HepG2 (cell line): ENCODE measurements around the gene PRRC2A. TPM values are rescaled to one million over a fixed set of nuclear protein-coding genes. Genes with fewer than 3 reads are reported as not detected.

ENCODE experiments used
- FOXM1 ChIP-seq: sonication (generic); formaldehyde crosslinking; IDR thresholded peaks from 2 replicates; pipeline ENCODE4 v1.5.0; 2020; ENCODE audit warnings: missing genetic modification reagents
- GPN1 ChIP-seq: sonication (generic); formaldehyde crosslinking; IDR thresholded peaks from 2 replicates; pipeline ENCODE4 v1.5.1; 2020; ENCODE audit warnings: missing genetic modification reagents, borderline replicate concordance
- HNRNPH1 ChIP-seq: fragments of 200-400 bp; formaldehyde crosslinking; optimal IDR thresholded peaks from 2 replicates; pipeline ENCODE3; 2017; ENCODE audit warnings: mild to moderate bottlenecking, low read depth, low read length
- HNRNPL ChIP-seq: fragments of 200-400 bp; formaldehyde crosslinking; IDR thresholded peaks from 2 replicates; pipeline ENCODE4 v1.6.1; 2017; ENCODE audit warnings: mild to moderate bottlenecking, low read depth, low read length
- IKZF4 ChIP-seq: sonication (generic); formaldehyde crosslinking; IDR thresholded peaks from 2 replicates; pipeline ENCODE4 v1.5.1; 2020; ENCODE audit warnings: borderline replicate concordance, mild to moderate bottlenecking, low read depth, missing genetic modification reagents; ENCODE audit errors: not compliant biosample characterization
- SAFB2 ChIP-seq: sonication (generic); formaldehyde crosslinking; IDR thresholded peaks from 2 replicates; pipeline ENCODE4 v1.5.1; 2020; ENCODE audit warnings: missing genetic modification reagents, low read depth, mild to moderate bottlenecking, borderline replicate concordance
- TAF1 ChIP-seq: sonication (generic); formaldehyde crosslinking; IDR thresholded peaks from 2 replicates; pipeline ENCODE4 v1.4.0; 2020; ENCODE audit warnings: missing genetic modification reagents
- XBP1 ChIP-seq: sonication (generic); formaldehyde crosslinking; IDR thresholded peaks from 2 replicates; pipeline ENCODE4 v1.5.0; 2020; ENCODE audit warnings: missing genetic modification reagents
- ZHX1 ChIP-seq: sonication (generic); formaldehyde crosslinking; IDR thresholded peaks from 2 replicates; pipeline ENCODE4 v1.8.1; 2022; ENCODE audit warnings: low read depth, mild to moderate bottlenecking, missing genetic modification reagents
- ZNF263 ChIP-seq: sonication (generic); formaldehyde crosslinking; IDR thresholded peaks from 2 replicates; pipeline ENCODE4 v1.4.0; 2020; ENCODE audit warnings: missing genetic modification reagents
- ZNF431 ChIP-seq: sonication (generic); formaldehyde crosslinking; IDR thresholded peaks from 2 replicates; pipeline ENCODE4 v1.9.0; 2022; ENCODE audit warnings: missing genetic modification reagents, low read depth, mild to moderate bottlenecking, borderline replicate concordance
- ZNF841 ChIP-seq: sonication (generic); formaldehyde crosslinking; IDR thresholded peaks from 2 replicates; pipeline ENCODE4 v1.8.1; 2023; ENCODE audit warnings: missing genetic modification reagents, borderline replicate concordance
- polyA plus RNA-seq, 8 experiments: library from polyadenylated mRNA; depleted of rRNA in 3 of 8; stranded (reverse) in 7 of 8; unstranded in 1 of 8; fragments of >200 nt; fragmentation: Illumina TruSeq in 4 of 8; extraction: Trizol in 4 of 8; gene quantifications; 2 replicates each; pipeline versions ENCODE4 v1.2.1 to v1.2.3, GENCODE V29; 2011 to 2016; ENCODE audit warnings: low read depth in 4 of 8, missing spikeins in 1 of 8, mixed read lengths in 1 of 8; ENCODE audit not compliant: insufficient read depth in 1 of 8
- total RNA-seq, 5 experiments: library from RNA; depleted of rRNA; stranded (reverse); fragments of >200 nt; fragmentation: Illumina TruSeq; extraction: Trizol; gene quantifications; 2 replicates each; pipeline ENCODE4 v1.2.3, GENCODE V29; 2016; ENCODE audit warnings: low read depth in 1 of 5
- TF ChIP-seq, protein P1 (sequence below): sonication (generic); formaldehyde crosslinking; IDR thresholded peaks from 2 replicates; pipeline ENCODE4 v1.4.0; 2020; ENCODE audit warnings: low read depth, missing genetic modification reagents
- TF ChIP-seq, protein P2 (sequence below): sonication (generic); formaldehyde crosslinking; IDR thresholded peaks from 2 replicates; pipeline ENCODE4 v1.8.0; 2022; ENCODE audit warnings: mild to moderate bottlenecking, missing genetic modification reagents, moderate library complexity
- TF ChIP-seq, protein P3 (sequence below): sonication (generic); formaldehyde crosslinking; IDR thresholded peaks from 2 replicates; pipeline ENCODE4 v1.4.0; 2020; ENCODE audit warnings: missing genetic modification reagents

Gene PRRC2A
- total and polyA plus RNA-seq, 2 of the 13 experiments (the other 11 are each of a cell fraction or from before 2014, with no cell fraction given) = 38.9 to 47.4 TPM

GRCh38 chr6:31620586-31621319, at the start of gene PRRC2A (continued):
- TF ChIP-seq GPN1 (CRISPR knock-in tag) (no peak), ZNF263 (CRISPR knock-in tag) (peak; percentile 32; the same call in 1 of the 2 replicates), TAF1 (peak; percentile 78), SAFB2 (CRISPR knock-in tag) (peak; percentile 54; the same call in 1 of the 2 replicates), ZHX1 (CRISPR knock-in tag) (peak; percentile 94), HNRNPH1 (no peak), ZNF841 (CRISPR knock-in tag) (0 out of 2 replicates have a peak, but pooled peaks have one; percentile 34), HNRNPL (peak; percentile 53; the same call in 1 of the 2 replicates), FOXM1 (peak; percentile 49; the same call in 1 of the 2 replicates), IKZF4 (CRISPR knock-in tag) (peak; percentile 57), XBP1 (CRISPR knock-in tag) (0 out of 2 replicates have a peak, but pooled peaks have one; percentile 29), ZNF431 (peak; percentile 59; the same call in 1 of the 2 replicates)
- TF ChIP-seq, protein P1, sequence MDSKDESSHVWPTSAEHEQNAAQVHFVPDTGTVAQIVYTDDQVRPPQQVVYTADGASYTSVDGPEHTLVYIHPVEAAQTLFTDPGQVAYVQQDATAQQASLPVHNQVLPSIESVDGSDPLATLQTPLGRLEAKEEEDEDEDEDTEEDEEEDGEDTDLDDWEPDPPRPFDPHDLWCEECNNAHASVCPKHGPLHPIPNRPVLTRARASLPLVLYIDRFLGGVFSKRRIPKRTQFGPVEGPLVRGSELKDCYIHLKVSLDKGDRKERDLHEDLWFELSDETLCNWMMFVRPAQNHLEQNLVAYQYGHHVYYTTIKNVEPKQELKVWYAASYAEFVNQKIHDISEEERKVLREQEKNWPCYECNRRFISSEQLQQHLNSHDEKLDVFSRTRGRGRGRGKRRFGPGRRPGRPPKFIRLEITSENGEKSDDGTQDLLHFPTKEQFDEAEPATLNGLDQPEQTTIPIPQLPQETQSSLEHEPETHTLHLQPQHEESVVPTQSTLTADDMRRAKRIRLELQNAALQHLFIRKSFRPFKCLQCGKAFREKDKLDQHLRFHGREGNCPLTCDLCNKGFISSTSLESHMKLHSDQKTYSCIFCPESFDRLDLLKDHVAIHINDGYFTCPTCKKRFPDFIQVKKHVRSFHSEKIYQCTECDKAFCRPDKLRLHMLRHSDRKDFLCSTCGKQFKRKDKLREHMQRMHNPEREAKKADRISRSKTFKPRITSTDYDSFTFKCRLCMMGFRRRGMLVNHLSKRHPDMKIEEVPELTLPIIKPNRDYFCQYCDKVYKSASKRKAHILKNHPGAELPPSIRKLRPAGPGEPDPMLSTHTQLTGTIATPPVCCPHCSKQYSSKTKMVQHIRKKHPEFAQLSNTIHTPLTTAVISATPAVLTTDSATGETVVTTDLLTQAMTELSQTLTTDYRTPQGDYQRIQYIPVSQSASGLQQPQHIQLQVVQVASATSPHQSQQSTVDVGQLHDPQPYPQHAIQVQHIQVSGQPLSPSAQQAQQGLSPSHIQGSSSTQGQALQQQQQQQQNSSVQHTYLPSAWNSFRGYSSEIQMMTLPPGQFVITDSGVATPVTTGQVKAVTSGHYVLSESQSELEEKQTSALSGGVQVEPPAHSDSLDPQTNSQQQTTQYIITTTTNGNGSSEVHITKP = 0 out of 2 replicates have a peak, but pooled peaks have one; percentile 36
- TF ChIP-seq, protein P2, sequence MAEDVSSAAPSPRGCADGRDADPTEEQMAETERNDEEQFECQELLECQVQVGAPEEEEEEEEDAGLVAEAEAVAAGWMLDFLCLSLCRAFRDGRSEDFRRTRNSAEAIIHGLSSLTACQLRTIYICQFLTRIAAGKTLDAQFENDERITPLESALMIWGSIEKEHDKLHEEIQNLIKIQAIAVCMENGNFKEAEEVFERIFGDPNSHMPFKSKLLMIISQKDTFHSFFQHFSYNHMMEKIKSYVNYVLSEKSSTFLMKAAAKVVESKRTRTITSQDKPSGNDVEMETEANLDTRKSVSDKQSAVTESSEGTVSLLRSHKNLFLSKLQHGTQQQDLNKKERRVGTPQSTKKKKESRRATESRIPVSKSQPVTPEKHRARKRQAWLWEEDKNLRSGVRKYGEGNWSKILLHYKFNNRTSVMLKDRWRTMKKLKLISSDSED (CRISPR knock-in tag) = no peak
- TF ChIP-seq, protein P3, sequence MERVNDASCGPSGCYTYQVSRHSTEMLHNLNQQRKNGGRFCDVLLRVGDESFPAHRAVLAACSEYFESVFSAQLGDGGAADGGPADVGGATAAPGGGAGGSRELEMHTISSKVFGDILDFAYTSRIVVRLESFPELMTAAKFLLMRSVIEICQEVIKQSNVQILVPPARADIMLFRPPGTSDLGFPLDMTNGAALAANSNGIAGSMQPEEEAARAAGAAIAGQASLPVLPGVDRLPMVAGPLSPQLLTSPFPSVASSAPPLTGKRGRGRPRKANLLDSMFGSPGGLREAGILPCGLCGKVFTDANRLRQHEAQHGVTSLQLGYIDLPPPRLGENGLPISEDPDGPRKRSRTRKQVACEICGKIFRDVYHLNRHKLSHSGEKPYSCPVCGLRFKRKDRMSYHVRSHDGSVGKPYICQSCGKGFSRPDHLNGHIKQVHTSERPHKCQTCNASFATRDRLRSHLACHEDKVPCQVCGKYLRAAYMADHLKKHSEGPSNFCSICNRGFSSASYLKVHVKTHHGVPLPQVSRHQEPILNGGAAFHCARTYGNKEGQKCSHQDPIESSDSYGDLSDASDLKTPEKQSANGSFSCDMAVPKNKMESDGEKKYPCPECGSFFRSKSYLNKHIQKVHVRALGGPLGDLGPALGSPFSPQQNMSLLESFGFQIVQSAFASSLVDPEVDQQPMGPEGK = peak; percentile 86
